HepG2 (cell line): ENCODE results near the gene KIAA1217. TPM values are rescaled to one million over a fixed set of nuclear protein-coding genes. Genes with fewer than 3 reads are reported as not detected.

ENCODE experiments used
- ATAC-seq: fragments of 200-7000 bp; cut with Tn5 transposase; 3 replicates; pipeline ENCODE4 v1.9.1; 2020; ENCODE audit warnings: mild to moderate bottlenecking, moderate library complexity
- BruUV-seq: library from RNA; stranded (reverse); fragments of 400-500 nt; replicated peaks from 2 replicates; lab custom pipeline; 2021; lab: Mats Ljungman, UMichigan
- CTCF ChIA-PET: fragments of 300-600 bp; formaldehyde crosslinking; extraction: SDS; loops from one replicate; lab custom pipeline; 2021; ENCODE audit warnings: low total read pairs, inconsistent platforms, low intra/inter-chr PET ratio; lab: Yijun Ruan, JAX
- POLR2A ChIA-PET: fragments of 350-600 bp; sonication (Branson Sonifier 250); formaldehyde crosslinking; loops from one replicate; lab custom pipeline; 2020; ENCODE audit warnings: antibody characterized with exemption, inconsistent platforms; lab: Yijun Ruan, JAX
- DNase-seq: peaks from one replicate; pipeline ENCODE4 v3.0.0-alpha.2; 2015; ENCODE audit warnings: low spot score
- FAIRE-seq: peaks from 3 replicates; lab custom pipeline; 2011; peaks lifted over from hg19 to GRCh38; lab: Jason Lieb, UNC
- H2AFZ ChIP-seq: one replicate; pipeline ENCODE4 v1.6.1; 2011; ENCODE audit warnings: low read length, inconsistent platforms
- H3K27ac ChIP-seq: fragments of 300-600 bp; 3 replicates; pipeline ENCODE4 v1.8.0; 2011; ENCODE audit warnings: mixed run types, mild to moderate bottlenecking, mixed read lengths, low read length, inconsistent platforms; ENCODE audit not compliant: insufficient read depth; ENCODE audit errors: extremely low read length
- H3K27me3 ChIP-seq, 2 experiments: fragments of 200-600 bp in 1 of 2; 2 replicates in 1 of 2; 3 replicates in 1 of 2; pipeline versions ENCODE4 v1.6.0 to v1.8.0; 2011; ENCODE audit warnings: low read length in 2 of 2, mild to moderate bottlenecking in 2 of 2, moderate library complexity in 2 of 2, inconsistent platforms in 1 of 2; ENCODE audit not compliant: insufficient read depth in 2 of 2, control insufficient read depth in 1 of 2
- H3K36me3 ChIP-seq, 2 experiments: fragments of 200-600 bp in 1 of 2; replicated peaks in 1 of 2; 2 replicates in 1 of 2; 3 replicates in 1 of 2; pipeline versions ENCODE4 v1.5.1 to v1.8.0; 2011; ENCODE audit warnings: low read length in 2 of 2, inconsistent platforms in 1 of 2; ENCODE audit not compliant: insufficient read depth in 2 of 2, control insufficient read depth in 1 of 2
- H3K4me1 ChIP-seq: 2 replicates; pipeline ENCODE4 v1.5.1; 2012; ENCODE audit warnings: low read length, inconsistent platforms; ENCODE audit not compliant: insufficient read depth
- H3K4me2 ChIP-seq: 2 replicates; pipeline ENCODE4 v1.6.0; 2011; ENCODE audit warnings: low read depth, low read length, inconsistent platforms
- H3K4me3 ChIP-seq, 3 experiments: fragments of 200-600 bp in 1 of 3; sonication (generic), shearing (Covaris generic) in 1 of 3; replicated peaks in 1 of 3; 2 replicates each; pipeline ENCODE4 v1.5.1; 2011 to 2016; ENCODE audit warnings: low read length in 3 of 3, inconsistent platforms in 2 of 3, low read depth in 2 of 3, mild to moderate bottlenecking in 2 of 3, control low read depth in 1 of 3, mixed read lengths in 1 of 3; ENCODE audit not compliant: insufficient read depth in 1 of 3
- H3K79me2 ChIP-seq: one replicate; pipeline ENCODE4 v1.6.1; 2011; ENCODE audit warnings: low read length, inconsistent platforms; ENCODE audit not compliant: insufficient read depth
- H3K9ac ChIP-seq: 2 replicates; pipeline ENCODE4 v1.6.0; 2011; ENCODE audit warnings: mild to moderate bottlenecking, low read depth, low read length, inconsistent platforms; ENCODE audit not compliant: insufficient read depth
- H3K9me3 ChIP-seq: 2 replicates; pipeline ENCODE4 v1.5.1; 2012; ENCODE audit warnings: mild to moderate bottlenecking, low read length
- H4K20me1 ChIP-seq: 2 replicates; pipeline ENCODE4 v1.6.0; 2011; ENCODE audit warnings: inconsistent platforms, mild to moderate bottlenecking, low read length, moderate library complexity; ENCODE audit not compliant: insufficient read depth
- DBP ChIP-seq: sonication (generic); formaldehyde crosslinking; IDR thresholded peaks from 2 replicates; pipeline ENCODE4 v1.4.0; 2020; ENCODE audit warnings: missing genetic modification reagents; ENCODE audit errors: not compliant biosample characterization
- DNMT1 ChIP-seq: sonication (generic); formaldehyde crosslinking; IDR thresholded peaks from 2 replicates; pipeline ENCODE4 v1.5.1; 2020; ENCODE audit warnings: mild to moderate bottlenecking, missing genetic modification reagents
- DPF2 ChIP-seq: sonication (generic); formaldehyde crosslinking; IDR thresholded peaks from 2 replicates; pipeline ENCODE4 v1.4.0; 2020; ENCODE audit warnings: mild to moderate bottlenecking, low read depth, missing genetic modification reagents, borderline replicate concordance
- FOXJ3 ChIP-seq: sonication (generic); formaldehyde crosslinking; IDR thresholded peaks from 2 replicates; pipeline ENCODE4 v1.4.0; 2020; ENCODE audit warnings: missing genetic modification reagents, mild to moderate bottlenecking, borderline replicate concordance
- GZF1 ChIP-seq: sonication (generic); formaldehyde crosslinking; IDR thresholded peaks from 2 replicates; pipeline ENCODE4 v1.5.1; 2020; ENCODE audit warnings: mild to moderate bottlenecking, missing genetic modification reagents
- KDM1A ChIP-seq: IDR thresholded peaks from 2 replicates; pipeline ENCODE4 v1.6.1; 2016; ENCODE audit warnings: missing compliant biosample characterization
- NFE2L1 ChIP-seq: sonication (generic); formaldehyde crosslinking; IDR thresholded peaks from 2 replicates; pipeline ENCODE4 v1.4.0; 2020; ENCODE audit warnings: missing genetic modification reagents, mild to moderate bottlenecking, borderline replicate concordance
- PCBP2 ChIP-seq: fragments of 200-400 bp; formaldehyde crosslinking; optimal IDR thresholded peaks from 2 replicates; pipeline ENCODE3; 2018; ENCODE audit warnings: low read length, low read depth; ENCODE audit not compliant: poor library complexity, severe bottlenecking
- RXRB ChIP-seq: IDR thresholded peaks from 2 replicates; pipeline ENCODE4 v1.6.1; 2016; ENCODE audit warnings: borderline replicate concordance, missing genetic modification reagents, missing compliant biosample characterization
- TEAD3 ChIP-seq: optimal IDR thresholded peaks from 2 replicates; pipeline ENCODE3; 2016; ENCODE audit warnings: borderline replicate concordance
- TP53 ChIP-seq: sonication (generic); formaldehyde crosslinking; conservative IDR thresholded peaks from 2 replicates; pipeline ENCODE4 v1.4.0; 2020; ENCODE audit warnings: missing genetic modification reagents
- U2AF2 ChIP-seq: fragments of 200-400 bp; formaldehyde crosslinking; IDR thresholded peaks from 2 replicates; pipeline ENCODE4 v1.6.1; 2017; ENCODE audit warnings: low read depth, mild to moderate bottlenecking, low read length
- ZBTB20 ChIP-seq: sonication (generic); formaldehyde crosslinking; IDR thresholded peaks from 2 replicates; pipeline ENCODE4 v1.8.1; 2023; ENCODE audit warnings: missing genetic modification reagents, low read depth, mild to moderate bottlenecking, borderline replicate concordance
- ZBTB8A ChIP-seq: sonication (generic); formaldehyde crosslinking; IDR thresholded peaks from 2 replicates; pipeline ENCODE4 v1.4.0; 2020; ENCODE audit warnings: mild to moderate bottlenecking, low read depth, missing genetic modification reagents, borderline replicate concordance
- ZNF260 ChIP-seq: sonication (generic); formaldehyde crosslinking; IDR thresholded peaks from 2 replicates; pipeline ENCODE4 v1.4.0; 2020; ENCODE audit warnings: missing genetic modification reagents, low read depth, mild to moderate bottlenecking, borderline replicate concordance
- ZNF317 ChIP-seq: sonication (generic); formaldehyde crosslinking; IDR thresholded peaks from 2 replicates; pipeline ENCODE4 v1.5.0; 2020; ENCODE audit warnings: mild to moderate bottlenecking, missing genetic modification reagents
- ZNF484 ChIP-seq: sonication (generic); formaldehyde crosslinking; IDR thresholded peaks from 2 replicates; pipeline ENCODE4 v1.5.1; 2020; ENCODE audit warnings: mild to moderate bottlenecking, low read depth, missing genetic modification reagents, borderline replicate concordance
- ZNF639 ChIP-seq: conservative IDR thresholded peaks from 2 replicates; pipeline ENCODE4 v1.6.1; 2018; ENCODE audit warnings: missing genetic modification reagents
- WGBS: methylation state at CpG from one replicate; pipeline ENCODE4 v1.1.6; 2017; ENCODE audit warnings: low lambda C conversion rate; 5-methylcytosine and 5-hydroxymethylcytosine counted together
- in situ Hi-C: cut with HindIII; loops from 2 replicates; pipeline ENCODE4 v1.10.0; 2017; ENCODE audit warnings: low pct_unique_long_range_greater_than_20kb; ENCODE audit not compliant: extremely low pct_ligation_motif_present
- intact Hi-C: fragments of 100-400 bp; cut with micrococcal nuclease; formaldehyde crosslinking; loops from one replicate; pipeline ENCODE4 v1.10.0; 2022; ENCODE audit not compliant: unreplicated experiment
- polyA plus RNA-seq, 8 experiments: library from polyadenylated mRNA; depleted of rRNA in 3 of 8; stranded (reverse) in 7 of 8; unstranded in 1 of 8; fragments of >200 nt; fragmentation: Illumina TruSeq in 4 of 8; extraction: Trizol in 4 of 8; gene quantifications; 2 replicates each; pipeline versions ENCODE4 v1.2.1 to v1.2.3, GENCODE V29; 2011 to 2016; ENCODE audit warnings: low read depth in 4 of 8, missing spikeins in 1 of 8, mixed read lengths in 1 of 8; ENCODE audit not compliant: insufficient read depth in 1 of 8
- total RNA-seq, 5 experiments: library from RNA; depleted of rRNA; stranded (reverse); fragments of >200 nt; fragmentation: Illumina TruSeq; extraction: Trizol; gene quantifications; 2 replicates each; pipeline ENCODE4 v1.2.3, GENCODE V29; 2016; ENCODE audit warnings: low read depth in 1 of 5

Gene KIAA1217
- total and polyA plus RNA-seq, 2 of the 13 experiments (the other 11 are each of a cell fraction or from before 2014, with no cell fraction given) = 4.6 to 10.9 TPM

GRCh38 chr10:24405635-24406034 lies 196.7 kb downstream of the KIAA1217 start (continued):
- TF ChIP-seq RXRB (CRISPR knock-in tag) = no peak
- TF ChIP-seq FOXJ3 (CRISPR knock-in tag) = no peak

GRCh38 chr10:24406809-24407483 lies 198.0 kb downstream of the KIAA1217 start:
- DNase-seq (no peak), FAIRE-seq (no peak), ATAC-seq (no peak)
- H3K4me3 ChIP-seq = no peak overlapping the region
- WGBS = 97% methylated on average over 12 of the region's 12 CpGs
- peaks cover 7% of the 10 kb centered on the region; the same call in 1 of the 2 replicates for H3K4me1 ChIP-seq
- H4K20me1 ChIP-seq = no peaks in the 10 kb centered on the region
- no peaks in the 10 kb centered on the region for H3K27me3 ChIP-seq
- no peak overlapping the region for H3K27ac ChIP-seq
- no peaks in the 10 kb centered on the region; a peak in 1 of 5 replicates for H3K36me3 ChIP-seq
- intact Hi-C loops = no loop called here
- no peak overlapping the region for H3K4me2 ChIP-seq
- TF ChIP-seq ZNF484 (CRISPR knock-in tag) = no peak
- TF ChIP-seq ZBTB20 (CRISPR knock-in tag) = no peak
- no peak for TF ChIP-seq DNMT1 (CRISPR knock-in tag)
- no peak for TF ChIP-seq KDM1A
- TF ChIP-seq ZNF317 (CRISPR knock-in tag) = no peak
- TF ChIP-seq U2AF2 = no peak
- no peak for TF ChIP-seq NFE2L1 (CRISPR knock-in tag)
- no peak for TF ChIP-seq PCBP2
- TF ChIP-seq GZF1 (CRISPR knock-in tag) = no peak
- TF ChIP-seq DPF2 (CRISPR knock-in tag) = no peak
- TF ChIP-seq DBP (CRISPR knock-in tag) = no peak
- TF ChIP-seq ZNF639 (CRISPR knock-in tag) = no peak
- TF ChIP-seq ZBTB8A (CRISPR knock-in tag) = no peak
- TF ChIP-seq TP53 (CRISPR knock-in tag) = no peak
- no peak for TF ChIP-seq TEAD3 (CRISPR knock-in tag)
- TF ChIP-seq ZNF260 (CRISPR knock-in tag) = no peak
- BruUV-seq = no TSS peak
- H3K9ac ChIP-seq = no peak overlapping the region
- ChIA-PET POLR2A (no interaction called here), CTCF (no interaction called here)
- H3K9me3 ChIP-seq = no peaks in the 10 kb centered on the region
- in situ Hi-C loops = no loop called here
- H3K79me2 ChIP-seq = no peaks in the 10 kb centered on the region
- no peak overlapping the region for H2AFZ ChIP-seq
